NCI-H2196 (cell line): ENCODE measurements around the gene TNNI3K.

Source experiments
- DNase-seq: peaks from one replicate; lab custom pipeline; 2025; ENCODE audit not compliant: unreplicated experiment; lab: John Stamatoyannopoulos, UW

Gene TNNI3K

GRCh38 chr1:74429580-74429979, 194.4 kb downstream of the TNNI3K start:
- DNase-seq = no peak

GRCh38 chr1:74430342-74430934, 195.3 kb downstream of the TNNI3K start:
- DNase-seq = no peak

- DNase-seq = no peak
Measured at GRCh38 chr1:74431531-74431930, 196.3 kb downstream of the TNNI3K start.

DNA sequence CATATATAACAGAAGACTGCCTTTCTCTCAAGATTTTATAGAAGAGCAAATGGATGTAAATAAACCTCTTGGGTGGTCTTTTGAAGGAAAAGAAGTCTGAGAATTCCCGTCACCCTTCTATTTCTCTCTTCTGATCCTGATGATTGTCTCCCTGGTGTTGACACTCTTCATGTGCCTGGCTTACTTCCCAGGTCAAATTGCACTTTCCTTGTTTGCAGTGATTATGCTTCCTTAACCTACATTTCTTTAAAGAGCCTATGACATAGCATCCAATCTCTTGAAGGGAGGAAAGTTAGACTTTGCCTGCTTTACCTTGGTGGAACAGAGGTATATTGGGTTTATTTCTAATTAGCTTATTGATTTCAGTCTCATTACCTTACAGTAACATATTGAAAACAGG, 197.1 kb downstream of the TNNI3K start:
- no peak for DNase-seq

DNA sequence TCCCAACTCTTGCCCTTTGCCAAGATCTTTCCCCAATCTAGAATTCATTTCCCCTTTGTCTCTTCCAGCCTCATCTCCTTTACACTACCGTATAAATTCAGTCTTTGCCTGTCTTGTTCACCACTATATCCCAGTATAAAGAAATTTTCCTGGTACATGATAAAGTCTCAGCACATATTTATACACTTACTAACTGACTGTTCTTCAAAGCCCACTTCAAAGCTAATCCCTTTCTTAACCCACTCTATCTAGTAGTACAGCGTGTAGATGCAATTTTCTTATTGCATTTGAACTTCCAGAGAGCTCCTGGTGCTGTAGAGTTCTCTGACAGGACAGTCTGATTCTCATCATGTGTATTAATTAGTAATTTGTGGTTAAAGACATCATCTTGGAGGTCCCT, 199.1 kb downstream of the TNNI3K start:
- no peak for DNase-seq

- DNase-seq = no peak
Measured at GRCh38 chr1:74436078-74436477, 200.9 kb downstream of the TNNI3K start.

DNA sequence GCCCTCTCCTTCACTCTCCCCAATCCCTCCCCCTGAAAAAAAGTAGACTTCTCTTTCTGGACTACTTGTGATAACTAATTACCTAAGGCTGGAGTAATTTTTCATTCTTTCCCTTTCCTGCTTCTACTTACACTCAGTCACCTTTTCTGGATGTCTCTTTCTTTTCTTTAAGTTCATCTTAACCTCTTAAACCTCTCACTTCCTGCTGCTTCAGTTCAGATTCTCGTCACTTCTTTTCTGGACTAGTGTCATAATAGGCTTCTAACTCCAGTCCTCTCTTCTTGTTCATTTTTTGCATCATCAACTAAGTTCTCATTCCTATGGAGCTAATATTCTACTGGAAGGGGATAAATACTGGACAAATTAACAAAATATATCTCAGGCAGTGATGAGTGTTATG, 201.8 kb downstream of the TNNI3K start:
- no peak for DNase-seq

- DNase-seq = no peak
Measured at GRCh38 chr1:74452035-74452434, 216.8 kb downstream of the TNNI3K start.

GRCh38 chr1:74453277-74453676, 218.1 kb downstream of the TNNI3K start:
- no peak for DNase-seq

GRCh38 chr1:74455390-74455789, 220.2 kb downstream of the TNNI3K start:
- no peak for DNase-seq

DNA sequence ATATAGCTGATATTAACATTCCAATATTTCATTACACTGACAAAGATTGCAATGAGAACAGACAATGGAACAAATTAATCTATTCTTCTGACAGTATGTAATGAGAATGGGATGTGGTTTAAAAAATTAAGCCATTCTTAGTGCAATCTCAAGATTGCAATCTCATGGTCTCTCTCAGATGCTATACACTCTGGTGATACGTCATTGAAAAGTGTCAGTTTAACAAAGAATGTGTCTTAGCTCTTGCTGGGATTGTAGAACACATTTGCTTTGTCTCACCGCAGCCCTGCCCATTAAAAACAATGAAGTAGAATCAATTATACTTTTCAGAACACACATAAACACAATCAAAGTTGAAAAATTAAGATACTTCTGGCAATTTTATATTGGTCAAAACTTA, 222.1 kb downstream of the TNNI3K start:
- DNase-seq = no peak

- no peak for DNase-seq
Measured at GRCh38 chr1:74463333-74463988, 228.3 kb downstream of the TNNI3K start.

DNA sequence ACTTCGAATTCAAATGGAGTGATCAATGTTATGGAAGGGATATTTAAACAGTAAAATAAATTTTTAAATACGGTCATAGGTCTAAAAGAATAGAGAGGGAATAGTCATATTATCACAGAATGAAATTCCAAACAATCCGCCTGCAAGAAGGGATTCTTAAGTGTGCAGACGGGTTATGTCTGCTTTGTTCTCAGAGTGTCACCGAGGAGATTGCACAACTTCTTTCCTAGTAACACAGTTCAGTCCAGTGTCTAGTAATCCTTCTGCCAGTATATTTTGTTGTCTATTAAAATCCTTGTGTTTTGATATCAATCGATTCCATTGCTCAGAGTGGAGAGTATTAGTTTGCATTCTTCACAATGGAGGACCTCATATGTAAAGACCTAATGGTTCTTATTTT, 228.8 kb downstream of the TNNI3K start:
- no peak for DNase-seq

DNA sequence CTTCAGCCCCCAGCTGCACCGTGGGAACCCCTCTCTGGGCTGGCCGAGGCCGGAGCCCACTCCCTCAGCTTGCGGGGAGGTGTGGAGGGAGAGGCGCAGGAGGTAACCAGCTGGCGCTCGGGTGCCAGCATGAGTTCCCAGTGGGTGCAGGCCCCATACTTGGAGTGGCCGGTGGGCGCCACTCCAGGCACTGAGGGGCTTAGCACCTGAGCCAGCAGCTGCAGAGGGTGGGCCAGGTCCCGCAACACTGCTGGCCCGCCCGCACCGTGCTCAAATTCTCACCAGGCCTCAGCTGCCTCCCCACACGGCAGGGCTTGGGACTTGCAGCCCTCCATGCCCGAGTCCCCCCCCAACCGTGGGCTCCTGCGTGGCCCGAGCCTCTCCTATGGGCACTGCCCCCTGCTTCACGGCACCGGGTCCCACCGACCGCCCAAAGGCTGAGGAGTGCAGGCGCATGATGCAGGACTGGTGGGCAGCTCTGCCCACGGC, 230.1 kb downstream of the TNNI3K start:
- no peak for DNase-seq

- DNase-seq = no peak
Measured at GRCh38 chr1:74467786-74468377, 232.7 kb downstream of the TNNI3K start.

DNA sequence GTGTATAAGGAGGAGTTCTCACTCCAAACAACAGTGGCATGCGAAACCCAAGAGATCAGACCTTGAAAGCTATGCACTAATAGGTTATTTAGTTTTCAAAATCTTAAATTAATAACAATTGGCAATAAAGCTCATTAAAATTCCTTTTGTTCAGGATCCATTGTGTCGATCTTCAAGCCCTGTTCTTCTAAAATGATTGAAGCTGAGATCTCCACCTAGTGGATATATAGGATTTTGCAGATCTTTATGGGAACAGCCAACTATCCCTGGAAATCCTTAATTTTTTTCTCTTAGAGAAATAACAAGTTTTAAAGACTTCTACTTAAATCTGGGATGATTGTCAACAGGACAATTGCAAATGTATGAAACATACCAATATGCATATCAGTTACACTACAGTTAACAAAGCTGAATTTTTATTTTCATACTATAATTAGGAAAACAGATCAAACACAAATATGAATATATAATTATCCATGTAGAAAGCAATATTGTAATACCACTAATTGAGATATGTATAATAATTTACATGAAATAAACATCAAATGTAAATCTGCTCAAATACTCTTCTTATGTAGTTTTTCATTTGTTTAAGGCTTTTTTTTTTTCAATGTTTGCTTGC, 233.9 kb downstream of the TNNI3K start:
- DNase-seq = peak; percentile 22

DNA sequence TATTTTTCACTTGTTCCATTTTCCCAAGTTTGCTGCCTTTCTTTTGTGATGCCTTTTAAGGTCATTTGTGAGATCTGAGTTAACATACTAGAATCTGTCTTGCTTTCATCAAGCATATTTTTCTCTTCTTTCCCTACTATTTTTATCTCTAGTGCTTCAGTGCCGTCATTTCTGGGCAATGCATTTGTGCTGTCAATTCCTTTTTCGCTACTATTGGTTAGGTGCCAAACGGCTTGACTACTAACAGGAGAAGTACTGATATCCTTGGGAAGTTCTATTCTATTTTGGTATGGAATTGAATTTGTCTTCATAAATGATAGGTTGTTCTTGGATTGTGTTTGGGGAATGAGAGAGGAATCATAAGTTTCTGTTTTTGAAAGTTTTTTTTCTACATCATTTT, 235.1 kb downstream of the TNNI3K start:
- no peak for DNase-seq

DNA sequence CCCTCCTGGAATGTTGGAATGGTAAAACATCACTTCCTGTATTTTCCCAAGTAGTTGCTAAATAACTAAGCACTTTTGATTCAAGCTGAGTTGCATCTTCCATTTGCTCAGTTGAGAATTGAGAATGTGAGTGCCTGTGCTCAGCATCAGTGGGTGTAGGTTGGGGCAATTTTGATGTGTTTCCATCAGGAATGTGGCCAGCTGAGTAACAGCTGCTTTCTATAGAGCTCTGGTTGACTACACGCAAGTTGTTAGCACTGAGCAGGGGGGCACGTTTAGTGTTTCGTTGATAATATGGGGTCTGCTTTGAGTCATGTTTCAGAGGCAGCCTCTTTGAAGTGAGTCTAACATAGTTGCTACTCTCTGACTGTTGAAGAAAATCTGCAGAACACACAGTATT, 235.7 kb downstream of the TNNI3K start:
- DNase-seq = no peak

DNA sequence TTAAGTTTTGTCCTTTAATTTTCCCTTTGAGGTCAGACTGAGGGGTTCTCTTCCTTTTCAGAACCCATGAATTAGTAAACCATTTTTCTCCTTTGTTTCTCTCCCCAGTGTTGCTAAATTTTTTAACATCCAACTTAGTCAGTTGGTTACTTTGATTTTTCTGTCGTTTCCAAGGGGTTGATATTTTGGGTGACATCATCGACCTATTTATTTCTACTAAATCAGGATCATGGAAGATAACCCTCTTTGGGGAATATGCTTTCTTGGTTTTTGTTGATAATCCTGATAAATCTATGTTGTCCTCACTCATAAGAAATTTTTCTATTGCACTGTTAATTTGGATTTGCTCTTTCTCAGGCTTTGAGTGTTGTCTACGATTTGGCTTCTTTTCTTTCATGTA, 236.3 kb downstream of the TNNI3K start:
- DNase-seq = no peak

GRCh38 chr1:74474585-74474984, 239.4 kb downstream of the TNNI3K start:
- DNase-seq = no peak

- no peak for DNase-seq
Measured at GRCh38 chr1:74478979-74479378, 243.8 kb downstream of the TNNI3K start.

DNA sequence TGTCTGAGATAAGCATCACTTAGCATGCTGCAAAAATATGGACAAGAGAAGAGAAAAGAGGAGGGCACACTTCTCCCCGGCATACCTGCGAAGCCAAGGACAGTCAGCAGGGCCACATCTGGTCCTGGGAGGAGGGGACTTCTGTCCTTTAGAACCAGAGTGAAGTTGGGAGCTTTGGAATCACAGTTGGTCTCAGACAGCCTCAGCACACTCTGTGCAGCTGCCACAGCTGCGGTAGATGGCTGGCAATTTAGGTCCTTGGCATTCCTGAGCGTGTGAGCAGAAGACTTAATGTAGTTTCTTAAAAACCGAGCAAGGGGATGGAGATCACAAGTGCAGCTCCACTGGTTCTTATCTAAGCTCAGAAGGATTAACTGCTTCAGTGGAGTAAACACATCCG, 244.9 kb downstream of the TNNI3K start:
- DNase-seq = no peak
